Femur (tissue), 1 donor: ENCODE results near the gene ZNF519.
"Not testable (repeated sequence)": the region's sequence is repeated elsewhere in the genome, so short reads cannot be mapped to it uniquely, and the experiment has no call there.

Experiments used
- DNase-seq: peaks from one replicate; pipeline ENCODE4 v3.0.0-alpha.2; 2017

ZNF519 gene

DNA sequence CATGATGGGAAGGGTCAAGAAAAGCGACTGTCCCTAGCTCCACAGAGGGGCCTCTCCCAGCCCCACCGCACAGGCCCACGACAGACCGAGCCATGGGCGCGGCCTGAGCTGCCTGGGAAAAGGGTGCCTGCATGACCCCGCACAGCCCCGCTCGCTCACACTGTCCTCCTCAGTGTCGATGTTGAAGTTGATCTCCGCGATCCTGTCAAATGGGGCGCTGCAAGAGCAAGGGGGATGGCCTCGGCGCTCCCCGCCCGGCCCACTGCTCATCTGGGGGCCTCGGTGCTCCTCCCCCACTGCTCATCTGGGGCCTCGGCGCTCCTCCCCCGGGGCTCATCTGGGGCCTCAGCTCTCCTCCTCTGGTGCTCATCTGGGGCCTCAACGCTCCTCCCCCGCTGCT lies 14.5 kb upstream of the ZNF519 start:
- not testable (repeated sequence) for DNase-seq

- DNase-seq, result not testable (repeated sequence)
These were observed 13.5 kb upstream of the ZNF519 start for GRCh38 chr18:14145581-14146338.

GRCh38 chr18:14145021-14145420 lies 12.8 kb upstream of the ZNF519 start:
- DNase-seq, result not testable (repeated sequence)

DNA sequence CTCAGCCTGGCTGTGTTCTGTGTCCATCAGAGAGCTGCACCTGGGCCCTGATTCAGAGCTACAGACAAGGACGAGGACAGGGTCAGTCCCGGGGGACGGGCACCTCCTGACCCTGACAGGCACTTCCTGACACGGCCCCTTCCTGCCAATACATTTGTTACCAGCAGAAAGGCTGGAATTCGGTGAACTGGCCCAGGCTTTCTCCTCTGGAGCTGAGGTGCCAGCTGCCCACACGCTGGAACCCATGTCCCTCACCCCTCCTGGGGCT lies 12.3 kb upstream of the ZNF519 start:
- no peak for DNase-seq

DNA sequence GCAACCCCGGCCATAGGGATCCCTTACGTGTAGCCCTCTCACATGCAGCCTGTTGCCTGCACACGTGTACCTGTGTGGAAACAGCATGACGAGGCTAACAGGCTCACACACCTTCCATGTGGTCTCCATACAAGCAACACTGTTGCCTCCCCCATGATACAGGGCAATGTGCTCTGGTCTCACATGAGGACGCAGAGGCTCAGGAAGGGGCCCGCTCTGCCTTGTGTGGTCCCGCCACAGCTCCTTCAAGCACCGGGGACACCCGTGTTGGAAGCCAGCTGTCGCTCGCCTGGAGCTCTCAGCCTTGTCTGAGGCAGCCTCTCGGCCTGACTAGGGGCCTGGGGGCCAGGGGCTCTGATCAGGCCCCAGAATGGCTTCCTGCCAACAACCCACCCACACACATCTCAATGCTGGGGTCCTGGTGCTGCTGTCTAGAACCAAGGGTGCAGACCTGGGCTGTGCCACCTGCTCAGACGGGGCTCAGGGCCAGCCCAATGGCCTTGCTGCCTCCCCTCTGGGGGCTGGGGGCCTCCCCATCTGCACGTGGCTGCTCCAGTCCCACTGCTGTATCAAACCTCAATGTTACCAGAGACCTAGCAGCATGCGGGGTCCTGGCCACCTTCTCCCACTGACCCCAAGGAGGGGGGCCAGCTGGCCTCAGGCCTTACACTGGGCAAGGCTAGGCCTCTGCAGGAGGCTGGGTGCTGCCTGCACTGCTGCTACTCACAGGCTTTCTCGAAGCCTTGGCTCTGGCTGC lies 11.8 kb upstream of the ZNF519 start:
- DNase-seq, result not testable (repeated sequence)

GRCh38 chr18:14143396-14143795 lies 11.2 kb upstream of the ZNF519 start:
- not testable (repeated sequence) for DNase-seq

GRCh38 chr18:14142177-14142576 lies 9.9 kb upstream of the ZNF519 start:
- DNase-seq, result not testable (repeated sequence)

DNA sequence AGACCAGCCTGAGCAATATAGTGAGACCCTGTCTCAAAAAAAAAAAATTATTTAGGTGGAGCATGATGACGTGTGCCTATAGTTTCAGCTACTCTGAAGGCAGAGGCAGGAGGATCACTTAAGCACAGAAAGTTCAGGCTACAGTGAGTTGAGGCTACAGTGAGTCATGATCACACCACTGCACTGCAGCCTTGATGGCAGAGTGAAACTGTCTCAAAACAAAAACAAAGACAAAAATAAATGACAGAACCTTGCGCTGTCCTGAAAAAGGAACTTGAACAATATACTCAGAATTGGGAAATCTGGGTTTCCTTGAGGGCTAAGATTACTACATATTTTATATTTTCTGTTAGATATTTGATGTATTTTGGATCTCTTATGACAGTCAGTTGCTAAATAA lies 7.3 kb upstream of the ZNF519 start:
- not testable (repeated sequence) for DNase-seq

- DNase-seq, result not testable (repeated sequence)
These were observed 5.7 kb upstream of the ZNF519 start for GRCh38 chr18:14137971-14138370.

GRCh38 chr18:14131696-14132270 lies 452 bp downstream of the ZNF519 start:
- DNase-seq, result not testable (repeated sequence)

DNA sequence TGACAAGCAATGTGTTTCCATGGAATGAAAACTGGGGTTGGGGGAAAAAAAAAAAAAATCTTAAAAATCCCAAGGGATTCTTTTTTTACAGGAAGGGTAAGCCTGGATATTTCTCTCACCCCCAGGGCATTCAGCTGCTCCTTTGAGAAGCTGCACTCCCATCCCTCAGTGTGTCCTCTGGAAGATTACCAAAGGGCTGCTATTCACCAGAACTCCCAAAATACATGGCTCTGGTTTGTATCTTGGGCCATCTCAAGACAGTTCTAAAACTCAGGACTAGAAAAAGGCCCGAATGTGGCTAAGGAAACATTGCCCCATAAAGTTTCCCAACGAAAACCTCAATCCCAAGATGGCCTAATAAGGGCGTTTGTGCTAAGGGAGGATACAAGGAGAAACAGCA lies 1.4 kb downstream of the ZNF519 start:
- not testable (repeated sequence) for DNase-seq

DNA sequence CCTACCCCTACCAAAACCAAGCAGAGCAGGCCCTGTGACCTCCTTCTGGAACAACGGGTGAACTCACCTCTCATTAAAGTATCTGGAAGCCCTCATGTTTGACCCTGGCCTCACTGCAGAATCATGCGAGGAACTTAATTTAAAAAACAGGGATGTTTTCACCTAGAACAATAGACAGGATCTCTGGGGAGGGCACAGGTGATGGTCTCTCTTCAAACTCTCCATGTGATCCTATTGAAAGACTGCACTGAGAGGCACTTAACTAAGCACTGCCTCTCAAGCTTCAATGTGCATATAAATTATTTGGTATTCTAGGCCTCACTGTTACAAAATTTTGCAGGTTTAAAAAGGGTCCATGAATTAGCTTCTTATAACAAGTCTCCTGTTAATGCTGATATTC lies 7.5 kb downstream of the ZNF519 start:
- DNase-seq, result no peak

- no peak for DNase-seq
These were observed 10.1 kb downstream of the ZNF519 start for GRCh38 chr18:14122097-14122496.

GRCh38 chr18:14120926-14121325 lies 11.3 kb downstream of the ZNF519 start:
- DNase-seq, result no peak

DNA sequence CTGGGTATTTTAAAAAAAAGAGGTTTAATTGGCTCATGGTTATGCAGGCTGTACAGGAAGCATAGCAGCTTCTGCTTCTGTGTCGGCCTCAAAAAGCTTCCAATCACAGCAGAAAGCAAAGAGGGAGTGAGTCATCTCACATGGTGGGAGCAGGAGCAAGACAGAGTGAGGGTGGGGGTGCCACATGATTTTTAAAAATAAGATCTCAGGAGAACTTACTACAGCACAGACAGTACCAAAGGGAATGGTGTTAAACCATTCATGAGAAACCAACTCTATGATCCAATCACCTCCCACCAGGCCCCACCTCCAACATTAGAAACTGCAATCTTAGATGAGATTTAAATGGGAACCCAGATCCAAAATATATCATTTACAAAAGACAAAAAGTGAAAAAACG lies 14.6 kb downstream of the ZNF519 start:
- DNase-seq, result no peak

GRCh38 chr18:14106906-14107305 lies 25.3 kb downstream of the ZNF519 start:
- DNase-seq, result no peak

GRCh38 chr18:14104906-14105748 lies 27.1 kb downstream of the ZNF519 start:
- no peak for DNase-seq

GRCh38 chr18:14104201-14104600 lies 28.0 kb downstream of the ZNF519 start:
- no peak for DNase-seq

DNA sequence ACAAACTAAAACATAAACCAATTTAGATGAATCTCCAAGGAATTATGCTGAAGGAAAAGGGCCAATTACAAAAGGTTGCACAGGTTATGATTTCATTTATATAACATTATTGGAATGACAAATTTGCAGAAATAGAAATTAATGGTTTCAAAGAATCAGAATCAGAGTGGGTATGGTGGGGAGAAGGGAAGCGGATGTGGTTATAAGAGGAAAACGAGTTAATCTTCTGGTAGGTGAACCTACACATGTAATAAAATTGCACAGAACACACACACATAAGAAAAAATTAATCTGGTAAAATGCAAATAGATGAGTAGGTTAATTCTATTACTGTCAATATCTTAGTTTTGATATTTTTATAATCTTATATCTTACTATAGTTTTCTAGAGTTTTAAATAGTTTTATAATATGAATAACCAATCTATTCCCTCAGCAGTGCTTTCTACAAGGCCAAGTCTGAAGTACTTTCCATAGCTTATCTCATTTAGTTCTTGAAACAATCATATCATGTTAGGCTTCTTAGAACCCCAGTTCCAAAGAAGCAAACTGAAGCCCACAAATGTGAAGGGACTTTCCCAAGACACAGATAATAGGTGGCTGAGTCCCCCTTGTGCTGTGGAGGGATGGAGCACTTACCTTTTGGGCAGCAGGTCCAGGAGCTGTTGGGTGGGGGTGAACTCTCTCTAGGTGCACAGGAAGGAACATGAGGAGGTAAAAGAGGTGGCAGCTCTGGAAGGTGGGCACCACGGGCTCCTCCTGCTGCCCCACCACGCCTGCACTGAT lies 31.5 kb downstream of the ZNF519 start:
- no peak for DNase-seq

DNA sequence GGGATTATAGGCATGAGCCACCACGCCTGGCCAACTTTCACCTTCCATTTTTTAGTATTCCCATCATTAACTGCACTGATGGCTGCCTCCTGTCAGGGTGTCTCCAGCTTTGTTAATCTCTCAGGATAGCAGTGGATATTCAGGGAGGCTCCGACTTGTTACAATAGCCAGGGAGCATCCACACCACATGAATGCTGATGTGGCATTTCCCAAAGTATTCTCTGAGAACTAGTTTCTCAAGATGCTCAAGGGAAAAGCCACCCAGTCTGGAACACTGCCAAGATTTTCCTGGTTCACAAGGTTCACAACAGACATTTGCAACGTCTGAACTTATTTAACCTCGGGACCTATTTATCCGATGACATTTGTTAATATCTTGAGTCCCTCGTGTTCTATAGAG lies 33.8 kb downstream of the ZNF519 start:
- DNase-seq, result no peak

DNA sequence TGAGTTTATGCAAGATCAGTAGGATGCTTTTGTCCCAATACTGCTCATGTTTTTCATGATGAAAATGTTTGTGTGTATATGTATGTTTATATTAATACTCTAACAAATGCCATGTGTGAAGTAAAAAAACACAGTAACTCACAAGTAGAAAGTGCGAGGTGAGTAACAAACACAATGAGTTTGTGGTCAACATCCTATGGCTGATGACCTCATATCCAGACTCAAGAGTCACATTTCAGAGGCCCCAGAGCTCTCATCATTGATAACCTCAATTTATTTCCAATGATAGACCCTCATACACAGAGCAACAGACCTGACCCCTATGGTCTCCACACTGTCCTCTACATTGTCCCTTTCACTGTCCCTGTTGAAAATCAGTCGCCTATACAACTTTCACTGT lies 34.5 kb downstream of the ZNF519 start:
- no peak for DNase-seq

- DNase-seq, result no peak
These were observed 38.8 kb downstream of the ZNF519 start for GRCh38 chr18:14093307-14093915.
